Left lung (tissue), 10 donors: ENCODE measurements around the gene AOPEP. TPM values are rescaled to one million over a fixed set of nuclear protein-coding genes. Genes with fewer than 3 reads are reported as not detected.

Experiments used
- ATAC-seq: fragments of 200-7000 bp; cut with Tn5 transposase; one replicate; pipeline ENCODE4 v1.9.1; 2020; ENCODE audit warnings: moderate library complexity
- DNase-seq, 4 donors: peaks; one replicate each; pipeline ENCODE4 v3.0.0-alpha.2; 2013 to 2020
- H3K27ac ChIP-seq, 2 donors: fragments of 200-600 bp; sonication (generic) in 1 of 2; one replicate each; pipeline versions ENCODE4 v1.5.0 to v1.8.0; 2020 to 2021
- H3K27me3 ChIP-seq, 2 donors: fragments of 200-600 bp; sonication (generic) in 1 of 2; one replicate each; pipeline versions ENCODE4 v1.5.0 to v1.8.0; 2020 to 2021
- H3K36me3 ChIP-seq, 2 donors: fragments of 200-600 bp; sonication (generic) in 1 of 2; one replicate each; pipeline versions ENCODE4 v1.5.0 to v1.8.0; 2020 to 2021
- H3K4me1 ChIP-seq, 2 donors: fragments of 200-600 bp; one replicate each; pipeline ENCODE4 v1.8.0; 2021
- H3K4me3 ChIP-seq, 2 donors: fragments of 200-600 bp; sonication (generic) in 1 of 2; one replicate each; pipeline versions ENCODE4 v1.5.0 to v1.8.0; 2020 to 2021; ENCODE audit warnings: mild to moderate bottlenecking in 1 of 2
- H3K9me3 ChIP-seq, 2 donors: fragments of 200-600 bp; sonication (generic) in 1 of 2; one replicate each; pipeline versions ENCODE4 v1.5.0 to v1.8.0; 2020 to 2021
- intact Hi-C, 2 donors: fragments of 100-400 bp; cut with DNase I; formaldehyde crosslinking; loops; one replicate each; pipeline versions ENCODE4 v1.11.2 to v1.14.2; 2022
- polyA plus RNA-seq, 6 donors: library from polyadenylated mRNA; unstranded; fragments of 120-200 nt; gene quantifications; one replicate each; pipeline ENCODE4 v1.2.1, GENCODE V29; 2013; ENCODE audit not compliant: insufficient read length in 6 of 6
- total RNA-seq, 2 donors: library from RNA; stranded (reverse); fragmentation: NEBNext Ultra II Directional; extraction: Animal tissue kit (Norgen Biotek cat#: 25700); gene quantifications; one replicate each; pipeline ENCODE4 v1.2.1, GENCODE V29; 2021
- TF ChIP-seq, protein P1 (sequence below), 2 donors: fragments of 200-600 bp; sonication (generic) in 1 of 2; IDR thresholded peaks; one replicate each; pipeline versions ENCODE4 v1.5.0 to v1.8.0; 2021; ENCODE audit warnings: antibody characterized with exemption in 2 of 2
- donor health status: DM: no; HTN: yes; CAD: no.
- donor health status: DM: no; HTN: no; CAD: no.

Gene AOPEP
- total and polyA plus RNA-seq, 8 donors: 32.5 to 83.2 (median 39.9) TPM

DNA sequence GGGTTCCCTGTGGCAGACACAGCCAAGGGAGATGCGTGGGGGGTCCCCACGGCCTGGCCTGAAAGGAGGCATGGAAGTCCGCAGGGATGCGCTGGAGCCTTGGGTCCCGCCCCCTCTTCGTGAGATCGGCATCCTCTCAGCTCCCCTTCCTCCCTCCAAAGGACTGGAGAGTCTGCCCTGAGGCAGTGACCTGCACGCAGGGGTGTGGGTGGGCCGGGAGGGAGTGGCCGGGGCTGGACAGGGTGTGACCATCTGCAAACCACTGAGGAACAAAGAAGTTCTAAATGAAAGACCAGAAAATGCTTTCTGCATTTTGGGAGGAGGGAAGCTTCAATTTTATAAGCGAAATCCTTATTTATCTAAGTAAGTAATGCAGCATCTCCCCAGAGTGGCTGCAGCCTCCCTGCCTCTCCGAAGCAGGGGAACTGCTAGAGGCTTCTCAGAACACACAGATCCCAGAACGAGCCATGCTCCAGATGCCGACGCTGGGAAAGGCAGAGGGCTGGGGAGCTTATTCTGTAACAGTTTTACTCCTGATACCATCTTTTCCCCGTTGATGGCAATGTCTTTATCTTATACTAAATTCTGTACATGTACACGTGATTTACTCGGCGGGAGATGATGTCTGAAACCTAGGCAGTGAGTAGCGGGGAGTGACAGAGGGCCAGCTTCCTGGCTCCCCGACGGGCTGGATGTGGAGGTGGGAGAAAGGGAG lies 369.3 kb downstream of the AOPEP start:
- H3K27me3 ChIP-seq: no peaks in the 10 kb centered on the region
- TF ChIP-seq, protein P1, sequence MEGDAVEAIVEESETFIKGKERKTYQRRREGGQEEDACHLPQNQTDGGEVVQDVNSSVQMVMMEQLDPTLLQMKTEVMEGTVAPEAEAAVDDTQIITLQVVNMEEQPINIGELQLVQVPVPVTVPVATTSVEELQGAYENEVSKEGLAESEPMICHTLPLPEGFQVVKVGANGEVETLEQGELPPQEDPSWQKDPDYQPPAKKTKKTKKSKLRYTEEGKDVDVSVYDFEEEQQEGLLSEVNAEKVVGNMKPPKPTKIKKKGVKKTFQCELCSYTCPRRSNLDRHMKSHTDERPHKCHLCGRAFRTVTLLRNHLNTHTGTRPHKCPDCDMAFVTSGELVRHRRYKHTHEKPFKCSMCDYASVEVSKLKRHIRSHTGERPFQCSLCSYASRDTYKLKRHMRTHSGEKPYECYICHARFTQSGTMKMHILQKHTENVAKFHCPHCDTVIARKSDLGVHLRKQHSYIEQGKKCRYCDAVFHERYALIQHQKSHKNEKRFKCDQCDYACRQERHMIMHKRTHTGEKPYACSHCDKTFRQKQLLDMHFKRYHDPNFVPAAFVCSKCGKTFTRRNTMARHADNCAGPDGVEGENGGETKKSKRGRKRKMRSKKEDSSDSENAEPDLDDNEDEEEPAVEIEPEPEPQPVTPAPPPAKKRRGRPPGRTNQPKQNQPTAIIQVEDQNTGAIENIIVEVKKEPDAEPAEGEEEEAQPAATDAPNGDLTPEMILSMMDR (IDR thresholded peaks at IDR 0.05): no peak
- peaks cover 19 to 22% of the 10 kb centered on the region in 2 donors for H3K4me1 ChIP-seq
- no peaks in the 10 kb centered on the region for H3K9me3 ChIP-seq
- ATAC-seq (no peak), DNase-seq (no peak)
- intact Hi-C loops: no loop called here
- H3K36me3 ChIP-seq: peaks cover 0 to 15% of the 10 kb centered on the region in 2 donors
- H3K4me3 ChIP-seq: no peak overlapping the region
- no peak overlapping the region for H3K27ac ChIP-seq

DNA sequence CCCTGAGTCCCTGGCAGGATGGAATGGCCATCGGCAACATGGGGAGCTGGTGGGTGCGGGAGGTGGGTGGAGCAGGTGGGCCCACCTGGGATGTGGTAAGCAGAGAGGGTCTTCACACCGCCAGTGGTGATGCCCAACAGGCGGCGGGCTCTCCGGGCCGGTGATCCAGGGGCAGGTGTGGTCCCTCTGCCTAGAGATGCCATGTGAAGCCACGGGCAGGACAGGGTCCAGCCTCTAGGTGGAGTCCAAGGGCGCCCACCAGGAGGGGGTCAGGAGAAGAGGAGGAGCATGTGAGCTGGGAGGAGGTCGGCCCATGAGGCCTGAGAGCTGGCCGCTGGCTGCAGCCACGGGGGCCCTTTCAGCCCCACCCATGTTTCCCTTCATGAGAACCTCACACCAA lies 369.9 kb downstream of the AOPEP start:
- Histone ChIP-seq H3K9me3 (no peaks in the 10 kb centered on the region), H3K4me1 (peaks cover 13 to 16% of the 10 kb centered on the region in 2 donors), H3K4me3 (no peak overlapping the region), H3K27me3 (no peaks in the 10 kb centered on the region), H3K36me3 (peaks cover 0 to 21% of the 10 kb centered on the region in 2 donors), H3K27ac (no peak overlapping the region)
- ATAC-seq (no peak), DNase-seq (no peak)
- TF ChIP-seq, protein P1 (IDR thresholded peaks at IDR 0.05): no peak
- intact Hi-C loops: no loop called here

DNA sequence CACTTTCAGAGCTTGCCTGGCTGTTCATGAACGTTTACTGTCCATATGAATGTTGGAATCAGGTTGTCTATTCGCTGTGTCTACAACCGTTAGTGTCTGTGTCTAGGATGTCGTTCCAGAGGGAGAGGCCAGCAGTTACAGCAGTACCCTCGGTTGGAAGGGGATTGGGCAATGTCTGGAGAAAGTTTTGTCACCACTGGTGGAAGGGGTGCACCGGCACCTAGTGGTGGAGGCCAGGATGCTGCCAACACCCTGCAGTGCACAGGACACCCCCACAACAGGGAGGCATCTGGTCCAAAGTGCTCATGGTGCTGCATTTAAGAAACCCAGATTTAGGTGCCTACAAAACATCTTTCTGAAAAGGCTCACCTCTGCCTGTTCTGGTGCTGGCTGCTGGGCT lies 370.3 kb downstream of the AOPEP start:
- Histone ChIP-seq H3K27me3 (no peaks in the 10 kb centered on the region), H3K4me1 (peaks cover 12% of the 10 kb centered on the region in 2 donors), H3K9me3 (no peaks in the 10 kb centered on the region), H3K27ac (no peak overlapping the region), H3K4me3 (no peak overlapping the region), H3K36me3 (peaks cover 0 to 25% of the 10 kb centered on the region in 2 donors)
- no peak for DNase-seq
- intact Hi-C loops: no loop called here
- TF ChIP-seq, protein P1 (IDR thresholded peaks at IDR 0.05): no peak
- ATAC-seq: no peak

DNA sequence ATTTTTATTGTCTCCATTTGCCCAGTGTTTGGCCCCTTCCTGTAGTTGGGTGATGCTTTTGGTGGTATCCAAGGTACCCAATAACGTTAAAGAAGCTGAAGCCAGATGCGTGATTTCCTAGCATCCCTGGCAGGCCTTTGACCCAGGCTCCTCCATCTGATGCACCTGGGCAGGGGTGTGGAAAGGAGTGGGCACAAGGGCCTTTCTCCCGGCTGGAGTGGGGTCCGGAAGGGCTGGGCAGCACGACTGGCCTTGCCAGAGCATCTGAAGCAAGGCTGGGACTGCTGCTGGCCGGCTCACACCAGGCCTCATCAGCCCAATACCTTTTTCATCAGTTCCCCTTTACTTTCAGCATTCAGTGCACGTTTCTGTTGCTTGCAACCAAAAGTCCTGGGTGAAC lies 370.8 kb downstream of the AOPEP start:
- DNase-seq (no peak), ATAC-seq (no peak)
- intact Hi-C loops: no loop called here
- TF ChIP-seq, protein P1 (IDR thresholded peaks at IDR 0.05): no peak
- H3K27ac ChIP-seq: no peak overlapping the region
- no peaks in the 10 kb centered on the region for H3K27me3 ChIP-seq
- H3K4me3 ChIP-seq: no peak overlapping the region
- H3K4me1 ChIP-seq: peaks cover 7 to 9% of the 10 kb centered on the region in 2 donors
- H3K9me3 ChIP-seq: no peaks in the 10 kb centered on the region
- peaks cover 0 to 30% of the 10 kb centered on the region in 2 donors for H3K36me3 ChIP-seq

DNA sequence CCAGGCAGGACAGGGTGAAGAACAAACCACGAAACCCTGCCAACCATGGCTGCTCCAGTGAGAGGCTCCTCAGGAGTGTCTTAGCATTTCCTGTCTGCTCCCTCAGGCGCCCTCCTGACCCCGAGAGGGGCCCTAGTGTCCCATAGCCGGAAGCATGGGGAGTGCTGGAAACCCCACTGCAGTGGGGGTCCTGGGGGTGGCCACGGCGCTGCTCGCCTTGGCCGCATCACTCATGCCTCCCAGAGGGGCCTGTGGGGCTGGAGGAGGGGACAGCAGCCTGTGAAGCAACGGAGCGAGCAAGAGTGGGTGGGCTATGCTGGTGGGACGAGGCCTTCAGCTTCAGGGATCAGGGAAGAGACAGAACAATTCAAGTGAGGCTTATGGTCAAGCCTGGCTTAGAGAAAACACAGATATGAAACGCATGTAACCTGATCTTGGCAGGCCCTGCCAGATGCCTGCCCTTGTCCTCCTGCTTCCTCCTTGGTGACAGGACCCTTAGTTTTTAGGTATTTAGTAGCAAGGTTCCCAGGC lies 372.0 kb downstream of the AOPEP start:
- Histone ChIP-seq H3K9me3 (no peaks in the 10 kb centered on the region), H3K27me3 (no peaks in the 10 kb centered on the region), H3K4me1 (no peaks in the 10 kb centered on the region), H3K4me3 (no peak overlapping the region), H3K27ac (no peak overlapping the region), H3K36me3 (peaks cover 0 to 38% of the 10 kb centered on the region in 2 donors)
- no peak for ATAC-seq
- intact Hi-C loops: no loop called here
- DNase-seq: no peak
- TF ChIP-seq, protein P1 (IDR thresholded peaks at IDR 0.05): no peak
